Hematopoietic multipotent progenitor cell treated with erythropoietin and hydrocortisone succinate and interleukin-3 and kit ligand, for 8 days (in vitro differentiated cells): ENCODE results near the gene OR12D3.
"Not testable (repeated sequence)": the region's sequence is repeated elsewhere in the genome, so short reads cannot be mapped to it uniquely, and the experiment has no call there.

Experiments
- DNase-seq: peaks from one replicate; pipeline ENCODE4 v3.0.0-alpha.2; 2015

OR12D3 gene, protein sequence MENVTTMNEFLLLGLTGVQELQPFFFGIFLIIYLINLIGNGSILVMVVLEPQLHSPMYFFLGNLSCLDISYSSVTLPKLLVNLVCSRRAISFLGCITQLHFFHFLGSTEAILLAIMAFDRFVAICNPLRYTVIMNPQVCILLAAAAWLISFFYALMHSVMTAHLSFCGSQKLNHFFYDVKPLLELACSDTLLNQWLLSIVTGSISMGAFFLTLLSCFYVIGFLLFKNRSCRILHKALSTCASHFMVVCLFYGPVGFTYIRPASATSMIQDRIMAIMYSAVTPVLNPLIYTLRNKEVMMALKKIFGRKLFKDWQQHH

DNA sequence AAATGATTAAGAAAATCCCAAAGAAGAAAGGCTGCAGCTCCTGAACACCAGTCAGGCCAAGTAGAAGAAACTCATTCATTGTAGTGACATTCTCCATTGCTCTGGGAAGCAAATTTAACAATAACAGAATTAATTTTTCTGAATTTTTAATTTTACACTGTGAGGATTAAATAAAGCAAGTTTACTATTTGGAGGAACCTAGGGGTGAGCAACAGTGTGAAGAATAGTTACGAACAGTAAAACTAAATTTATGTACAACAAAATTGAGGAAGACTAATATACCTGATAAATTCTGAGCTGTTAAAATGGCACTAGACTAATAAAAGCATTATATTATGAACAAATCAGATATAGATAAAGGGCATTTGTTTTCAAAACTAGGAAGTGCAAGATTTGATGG lies at the start of gene OR12D3:
OR12D3 (minus strand) TSS at position 101 of the 400 bp plus-strand sequence; CDS start at position 97, 4 bp downstream.
- DNase-seq: no peak

DNA sequence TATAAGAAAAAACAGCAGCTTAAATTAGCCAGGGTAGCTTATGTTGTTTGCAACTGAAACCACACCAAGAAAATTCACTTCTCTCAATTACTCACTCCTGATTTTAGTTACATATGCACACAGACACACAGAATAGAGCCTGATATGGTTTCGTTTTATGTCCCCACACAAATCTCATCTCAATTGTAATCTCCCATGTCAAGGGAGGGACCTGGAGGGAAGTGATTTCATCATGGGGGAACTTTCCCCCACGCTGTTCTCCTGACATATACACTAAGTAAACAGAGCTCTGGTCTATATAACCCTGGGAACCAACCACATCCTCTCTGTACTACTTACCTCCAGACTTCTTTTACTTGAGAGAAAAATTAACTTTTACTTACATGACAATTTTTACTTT lies 49.5 kb upstream of the OR12D3 start:
- no peak for DNase-seq

DNA sequence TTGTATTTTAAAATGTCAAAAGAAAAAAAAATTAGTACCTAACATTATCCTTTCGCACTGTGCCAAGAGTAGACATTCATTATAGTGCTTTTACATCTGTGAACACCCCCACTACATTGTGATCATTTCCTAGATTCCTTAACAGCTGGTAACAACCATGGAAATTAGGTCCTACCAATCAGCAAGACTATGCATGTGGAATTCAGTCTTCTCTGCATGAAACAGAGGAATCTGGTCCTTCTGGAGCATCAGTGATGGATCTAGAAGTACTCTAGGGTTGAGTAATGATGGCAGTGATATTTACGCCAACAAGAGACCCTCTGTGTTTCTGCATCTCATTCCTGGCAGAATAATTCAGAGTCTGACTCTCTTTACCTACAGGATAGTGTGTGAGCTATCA lies 49.1 kb upstream of the OR12D3 start:
- no peak for DNase-seq

DNA sequence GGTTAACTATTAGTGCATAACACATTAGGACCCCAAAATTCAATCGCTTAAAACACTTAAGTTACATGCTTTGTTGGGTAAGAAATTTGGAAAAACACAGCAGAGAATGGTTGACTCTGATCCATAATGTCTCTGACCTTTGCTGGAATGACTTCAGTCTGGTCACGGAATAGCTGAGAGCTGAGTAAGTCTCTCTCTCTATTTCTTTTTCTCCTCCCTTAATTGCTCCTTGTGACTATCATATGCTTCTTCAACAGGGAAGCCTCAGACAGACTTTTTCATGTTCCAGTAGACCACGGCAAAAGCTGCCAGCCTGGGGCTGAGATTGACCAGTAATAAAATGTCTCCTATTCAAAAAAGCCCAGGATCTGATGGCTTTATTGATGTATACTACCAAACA lies 44.4 kb upstream of the OR12D3 start:
- DNase-seq: no peak

DNA sequence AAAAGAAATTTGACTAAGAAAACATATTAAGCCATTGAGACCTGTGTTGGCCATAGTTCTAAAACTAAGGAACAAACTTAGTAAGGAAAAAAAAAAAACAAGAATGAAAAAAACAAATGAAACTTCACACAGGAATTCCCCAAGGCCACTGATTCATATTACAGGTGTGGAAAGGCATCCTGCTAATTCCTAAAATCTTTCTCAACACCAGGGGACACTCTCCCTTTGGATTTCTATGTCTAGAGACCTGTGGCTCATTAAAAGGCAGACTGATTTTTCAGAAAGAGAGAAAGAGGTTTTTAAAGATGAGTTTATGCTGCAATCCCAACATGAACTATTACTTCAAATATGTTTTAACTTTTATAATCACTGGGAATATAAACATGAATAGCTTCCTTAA lies 39.5 kb upstream of the OR12D3 start, which contains the start of gene OR12D1:
OR12D1 (plus strand) TSS at position 341 of the 400 bp plus-strand sequence.
- no peak for DNase-seq

DNA sequence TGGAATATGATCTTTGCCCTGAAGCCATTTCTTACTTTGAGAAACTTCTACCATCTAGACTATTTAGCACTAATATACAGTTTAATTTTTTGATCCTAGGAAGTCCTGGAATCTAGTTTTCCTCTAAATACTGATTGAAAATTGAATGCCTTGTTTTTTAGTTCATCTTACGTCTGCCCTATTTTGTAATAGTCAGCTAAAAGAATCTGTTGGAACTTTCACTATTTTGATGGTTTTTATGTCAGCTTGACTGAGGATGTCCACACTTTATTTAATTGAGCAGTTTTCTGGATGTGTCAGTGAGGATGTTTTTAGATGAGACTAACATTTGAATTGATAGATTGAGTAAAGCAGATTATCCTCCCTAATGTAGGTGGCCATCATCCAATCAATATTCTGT lies 28.7 kb upstream of the OR12D3 start:
- DNase-seq: no peak

DNA sequence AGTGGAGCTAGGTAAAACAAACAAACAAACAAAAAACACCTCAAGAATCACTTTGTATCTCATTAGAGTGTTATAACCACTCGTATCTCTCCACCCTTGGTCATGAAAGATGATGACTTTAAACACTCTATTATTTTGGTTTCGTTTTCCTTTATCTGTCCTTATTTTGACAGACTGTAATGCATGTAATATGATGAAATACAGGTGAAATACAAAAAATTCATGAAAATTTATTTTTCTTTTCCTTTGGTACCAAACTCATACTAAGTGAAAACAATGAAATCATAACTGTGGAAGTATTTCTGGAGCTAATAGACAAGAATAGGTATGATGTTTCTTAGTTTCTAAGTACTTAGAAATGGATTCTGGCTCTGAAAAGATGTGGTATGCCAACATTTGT lies 24.4 kb upstream of the OR12D3 start:
- no peak for DNase-seq

DNA sequence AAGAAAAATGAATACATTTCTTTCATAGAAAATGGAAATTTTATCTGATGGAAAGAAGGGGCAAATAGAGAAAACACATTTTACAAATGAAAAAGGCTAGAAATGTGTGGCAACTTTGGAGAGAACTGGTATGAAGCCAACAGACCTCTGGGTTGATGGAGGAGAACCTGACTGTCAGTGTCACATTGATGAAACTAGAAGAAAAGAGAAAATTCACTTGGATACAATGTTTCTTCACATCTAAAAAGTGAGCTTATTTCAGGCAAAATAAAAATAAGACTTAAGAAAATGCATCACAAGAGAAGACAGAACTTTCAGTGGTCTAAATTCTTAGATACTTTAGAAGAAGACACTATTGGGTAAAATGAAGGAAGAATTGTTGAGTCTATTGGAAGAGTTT lies 20.2 kb upstream of the OR12D3 start, which contains the start of gene OR12D2:
OR12D2 (plus strand) TSS at position 301 of the 400 bp plus-strand sequence. CDS start 1,069 bp downstream, outside the sequence.
- DNase-seq: no peak

DNA sequence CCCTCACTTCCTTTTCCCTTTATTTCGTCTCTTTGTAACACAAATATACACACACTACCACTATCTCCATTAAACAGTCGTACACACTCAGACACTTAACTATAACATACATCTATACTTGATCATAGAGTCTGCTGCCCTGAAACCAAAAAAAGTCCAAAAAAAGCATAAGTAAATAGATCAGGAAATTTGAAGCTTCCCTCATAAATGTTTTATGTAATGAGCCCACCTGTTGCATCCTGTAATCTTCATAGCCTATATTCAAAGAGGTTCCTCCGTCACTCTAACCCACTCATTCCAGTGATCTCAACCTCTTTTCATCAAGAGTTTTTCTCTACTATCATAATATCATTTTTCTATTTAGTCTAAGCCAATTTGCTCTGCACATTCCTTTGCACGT lies 13.4 kb upstream of the OR12D3 start:
- DNase-seq: no peak

DNA sequence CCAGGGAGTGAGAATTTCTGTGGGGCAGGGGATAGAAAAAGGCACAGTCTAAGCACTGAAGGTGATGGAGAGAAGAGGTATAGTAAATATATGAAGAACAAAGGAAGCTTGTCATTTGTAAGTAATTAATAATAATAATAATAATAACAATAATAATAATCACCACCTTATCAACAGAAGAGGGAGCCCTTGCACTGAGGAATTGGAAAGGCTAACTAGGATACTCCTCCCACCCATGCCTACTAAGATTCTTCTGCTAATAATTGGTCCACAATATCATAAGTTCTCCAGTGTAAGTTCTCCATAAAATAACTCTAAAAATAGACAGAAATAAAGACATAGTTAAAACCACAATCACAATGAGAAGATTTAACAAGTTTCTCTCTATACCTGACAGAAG lies 912 bp upstream of the OR12D3 start:
- DNase-seq: peak; percentile 45

DNA sequence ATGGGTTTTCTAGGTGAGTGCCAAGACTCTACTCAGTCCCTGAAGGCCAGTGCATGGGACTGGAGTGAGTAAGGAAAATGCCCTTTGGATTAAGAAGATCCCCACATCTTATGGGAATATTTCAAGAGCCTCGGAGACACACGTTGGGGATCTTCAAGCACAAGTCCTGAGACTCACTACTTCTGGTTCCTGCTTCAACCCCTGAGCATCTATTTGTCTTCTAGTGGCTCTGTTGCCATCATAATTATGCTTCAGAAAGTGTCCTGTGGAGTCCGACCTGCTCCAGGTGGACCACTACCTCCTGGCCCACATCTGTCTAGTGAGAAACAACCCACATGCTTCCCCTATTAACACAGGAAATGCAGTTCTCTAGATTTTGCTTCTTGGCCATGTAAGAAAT lies 6.3 kb downstream of the OR12D3 start, which contains the start of gene OR5V1:
OR5V1 (minus strand) TSS at position 101 of the 400 bp plus-strand sequence. CDS start 12,670 bp downstream, outside the sequence.
- DNase-seq: no peak

DNA sequence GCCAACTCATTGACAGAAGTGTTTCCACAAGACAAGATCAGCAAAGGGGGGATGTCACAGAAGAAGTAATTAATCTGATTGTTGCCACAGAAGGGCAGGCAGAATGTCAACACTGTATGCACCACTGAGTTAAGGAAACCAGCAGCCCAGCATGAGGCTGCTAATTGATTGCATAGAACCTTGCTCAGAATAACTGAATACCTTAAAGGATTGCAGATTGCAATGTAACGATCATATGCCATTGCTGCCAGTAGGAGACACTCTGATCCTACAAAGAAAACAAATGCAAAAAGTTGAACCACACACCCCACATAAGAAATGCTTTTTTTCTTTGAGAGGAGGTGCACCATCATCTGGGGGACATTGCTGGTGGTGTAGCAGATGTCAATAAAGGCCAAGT lies 19.5 kb downstream of the OR12D3 start:
- DNase-seq: no peak

DNA sequence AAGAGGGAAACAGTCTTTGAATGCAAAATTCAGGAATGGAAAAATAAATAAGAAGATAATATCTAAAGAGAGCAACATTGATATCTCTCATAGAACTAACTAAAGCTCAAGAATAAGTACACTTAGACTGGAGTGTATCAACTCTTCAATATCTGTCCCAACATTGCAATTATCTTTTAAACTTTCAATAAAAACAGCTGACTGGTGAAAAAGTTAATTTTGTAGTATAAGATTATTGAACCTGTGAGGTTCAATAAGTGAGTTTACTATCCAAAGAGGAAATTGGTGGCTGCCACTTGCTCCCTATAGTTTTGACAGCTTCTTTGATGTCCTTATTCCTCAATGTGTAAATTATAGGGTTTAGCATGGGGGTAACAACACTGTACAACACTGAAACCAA lies 20.1 kb downstream of the OR12D3 start:
- no peak for DNase-seq

DNA sequence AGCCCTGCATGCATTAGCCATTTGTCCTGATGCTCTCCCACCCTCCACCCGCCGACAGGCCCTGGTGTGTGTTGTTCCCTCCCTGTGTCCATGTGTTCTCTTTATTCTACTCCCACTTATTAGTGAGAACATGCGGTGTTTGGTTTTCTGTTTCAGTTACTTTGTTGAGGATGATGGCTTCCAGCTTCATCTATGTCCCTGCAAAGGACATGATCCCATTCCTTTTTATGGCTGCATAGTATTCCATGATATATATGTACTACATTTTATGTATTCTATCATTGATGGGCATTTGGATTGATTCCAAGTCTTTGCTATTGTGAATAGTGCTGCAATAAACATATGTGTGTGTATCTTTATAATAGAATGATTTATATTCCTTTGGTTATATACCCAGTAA lies 25.7 kb downstream of the OR12D3 start:
- DNase-seq: not testable (repeated sequence)

DNA sequence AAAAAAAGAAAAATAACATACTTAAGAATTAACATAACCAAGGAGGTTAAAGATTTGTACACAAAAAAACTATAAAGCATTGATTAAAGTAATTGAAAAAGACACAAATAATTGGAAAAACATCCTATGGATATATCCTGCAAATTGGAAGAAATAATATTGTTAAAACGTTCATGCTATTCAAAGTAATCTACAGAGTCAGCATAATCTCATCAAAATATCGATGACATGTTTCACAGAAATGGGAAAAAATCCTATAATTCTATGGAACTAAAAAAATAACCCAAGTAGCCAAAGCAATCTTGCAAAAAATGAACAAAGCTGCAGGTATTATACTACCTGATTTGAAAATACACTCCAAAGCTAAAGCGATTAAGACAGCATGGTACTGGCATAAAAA lies 29.7 kb downstream of the OR12D3 start:
- no peak for DNase-seq

DNA sequence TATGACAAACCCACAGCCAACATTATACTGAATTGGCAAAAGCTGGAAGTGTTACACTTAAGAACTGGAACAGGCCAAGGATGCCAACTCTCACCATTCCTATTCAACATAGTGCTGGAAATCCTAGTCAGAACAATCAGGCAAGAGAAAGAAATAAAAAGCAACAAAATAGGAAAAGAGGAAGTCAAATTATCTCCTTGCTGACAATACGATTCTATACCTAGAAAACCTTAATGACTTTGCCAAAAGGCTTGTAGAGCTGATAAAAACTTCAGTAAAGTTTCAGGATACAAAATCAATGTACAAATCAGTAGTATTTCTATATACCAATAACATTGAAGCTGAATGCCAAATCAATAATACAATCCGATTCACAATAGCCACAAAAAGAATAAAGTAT lies 38.8 kb downstream of the OR12D3 start:
- no peak for DNase-seq

DNA sequence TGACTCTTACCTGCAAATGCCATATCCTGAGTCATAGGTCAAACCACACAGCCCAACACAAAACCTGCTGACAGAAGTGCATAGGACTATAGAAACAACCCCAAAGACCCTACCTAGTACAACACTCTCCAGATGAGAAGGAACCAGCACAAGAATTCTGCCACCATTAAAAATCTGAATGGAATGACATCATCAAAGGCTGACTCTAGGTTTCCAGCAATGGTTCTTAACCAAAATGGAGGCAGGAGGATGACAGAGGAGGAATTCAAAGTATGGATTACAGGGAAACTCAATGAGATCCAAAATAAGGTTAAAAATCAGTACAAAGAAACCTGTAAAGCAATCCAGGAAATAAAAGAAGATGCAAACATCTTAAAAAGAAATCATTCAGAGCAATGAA lies 42.4 kb downstream of the OR12D3 start:
- no peak for DNase-seq

DNA sequence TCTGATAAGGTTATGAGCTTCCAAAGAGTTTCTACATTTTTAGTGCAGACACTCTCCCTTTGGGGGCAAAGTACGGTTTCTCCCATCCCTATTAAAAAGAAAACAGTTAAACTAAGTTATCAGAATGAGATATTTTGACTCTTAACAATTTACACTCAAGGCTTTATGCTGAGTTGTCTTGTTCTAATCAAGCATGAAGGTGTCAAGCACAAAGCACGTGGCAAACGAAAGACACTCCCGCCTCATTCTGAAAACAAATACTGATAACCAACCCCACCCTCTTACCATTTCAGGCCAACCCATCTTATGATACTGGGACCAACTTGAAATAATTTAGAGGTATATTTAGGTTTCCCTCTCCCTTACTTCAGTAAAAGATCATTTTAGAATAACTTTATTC lies 49.3 kb downstream of the OR12D3 start:
- no peak for DNase-seq
